GM12892 (cell line): ENCODE data around the gene SUPT3H.
"Not testable (repeated sequence)": the region's sequence is repeated elsewhere in the genome, so short reads cannot be mapped to it uniquely, and the experiment has no call there.

Experiments used
- DNase-seq: peaks from one replicate; pipeline ENCODE4 v3.0.0; 2011; ENCODE audit not compliant: insufficient read length
- FAIRE-seq: peaks from 2 replicates; lab custom pipeline; 2011; peaks lifted over from hg19 to GRCh38; lab: Jason Lieb, UNC
- POLR2A ChIP-seq: IDR thresholded peaks from 2 replicates; pipeline ENCODE4 v1.6.1; 2011; ENCODE audit warnings: low read depth, low read length, control low read depth
- POLR2AphosphoS5 ChIP-seq: IDR thresholded peaks from 2 replicates; pipeline ENCODE4 v1.6.1; 2011; ENCODE audit warnings: low read depth, low read length, control low read depth
- TAF1 ChIP-seq: IDR thresholded peaks from 2 replicates; pipeline ENCODE4 v1.6.1; 2011; ENCODE audit warnings: low read depth, mild to moderate bottlenecking, control low read depth, low read length, borderline replicate concordance

Gene SUPT3H

GRCh38 chr6:44892579-44892978 is 485.2 kb downstream of the SUPT3H start:
- DNase-seq (no peak), FAIRE-seq (no peak)
- TF ChIP-seq POLR2A (no peak), POLR2AphosphoS5 (no peak), TAF1 (no peak)

- FAIRE-seq, DNase-seq: not testable (repeated sequence)
Measured at GRCh38 chr6:44879071-44879470, 498.7 kb downstream of the SUPT3H start.

GRCh38 chr6:44876638-44877037 is 501.1 kb downstream of the SUPT3H start:
- not testable (repeated sequence) for FAIRE-seq, DNase-seq

- DNase-seq (no peak), FAIRE-seq (peak; percentile 87)
- TF ChIP-seq POLR2AphosphoS5 (no peak), TAF1 (no peak), POLR2A (no peak)
Measured at GRCh38 chr6:44869321-44869897, 508.3 kb downstream of the SUPT3H start.

- DNase-seq (no peak), FAIRE-seq (no peak)
- no peak for TF ChIP-seq POLR2AphosphoS5
- no peak for TF ChIP-seq POLR2A
- TF ChIP-seq TAF1, result no peak
Measured at GRCh38 chr6:44868910-44869309, 508.8 kb downstream of the SUPT3H start.

- TF ChIP-seq POLR2A, result no peak
- no peak for TF ChIP-seq TAF1
- no peak for TF ChIP-seq POLR2AphosphoS5
- DNase-seq (no peak), FAIRE-seq (peak; percentile 67)
Measured at GRCh38 chr6:44868335-44868668, 509.4 kb downstream of the SUPT3H start.

GRCh38 chr6:44867571-44868334 is 510.0 kb downstream of the SUPT3H start:
- no peak for TF ChIP-seq POLR2A
- no peak for TF ChIP-seq POLR2AphosphoS5
- no peak for TF ChIP-seq TAF1
- DNase-seq (no peak), FAIRE-seq (no peak)

- not testable (repeated sequence) for FAIRE-seq
Measured at GRCh38 chr6:44865184-44865583, 512.5 kb downstream of the SUPT3H start.

GRCh38 chr6:44859901-44860410 is 517.8 kb downstream of the SUPT3H start:
- DNase-seq (no peak), FAIRE-seq (no peak)
- no peak for TF ChIP-seq POLR2AphosphoS5
- TF ChIP-seq POLR2A, result no peak
- no peak for TF ChIP-seq TAF1

More at GRCh38 chr6:44865184-44865583, 512.5 kb downstream of the SUPT3H start:
- not testable (repeated sequence) for DNase-seq

- DNase-seq (no peak), FAIRE-seq (no peak)
Measured at GRCh38 chr6:44858998-44859397, 518.7 kb downstream of the SUPT3H start.

GRCh38 chr6:44856479-44856878 is 521.3 kb downstream of the SUPT3H start:
- no peak for FAIRE-seq
- TF ChIP-seq POLR2AphosphoS5 (no peak), POLR2A (no peak), TAF1 (no peak)
- DNase-seq, result no peak

More at GRCh38 chr6:44858998-44859397, 518.7 kb downstream of the SUPT3H start:
- TF ChIP-seq TAF1 (no peak), POLR2AphosphoS5 (no peak), POLR2A (no peak)

GRCh38 chr6:44855562-44856411 is 521.9 kb downstream of the SUPT3H start:
- FAIRE-seq, result no peak
- no peak for TF ChIP-seq POLR2A
- TF ChIP-seq POLR2AphosphoS5, result no peak
- TF ChIP-seq TAF1, result no peak
- DNase-seq, result no peak
